GM18858 (cell line): ENCODE data around the gene CDKN1C.

ENCODE experiments used
- ATAC-seq: cut with Tn5 transposase; IDR thresholded peaks from one replicate; pipeline ENCODE4 v1.9.1; 2021; ENCODE audit not compliant: unreplicated experiment

The CDKN1C gene

DNA sequence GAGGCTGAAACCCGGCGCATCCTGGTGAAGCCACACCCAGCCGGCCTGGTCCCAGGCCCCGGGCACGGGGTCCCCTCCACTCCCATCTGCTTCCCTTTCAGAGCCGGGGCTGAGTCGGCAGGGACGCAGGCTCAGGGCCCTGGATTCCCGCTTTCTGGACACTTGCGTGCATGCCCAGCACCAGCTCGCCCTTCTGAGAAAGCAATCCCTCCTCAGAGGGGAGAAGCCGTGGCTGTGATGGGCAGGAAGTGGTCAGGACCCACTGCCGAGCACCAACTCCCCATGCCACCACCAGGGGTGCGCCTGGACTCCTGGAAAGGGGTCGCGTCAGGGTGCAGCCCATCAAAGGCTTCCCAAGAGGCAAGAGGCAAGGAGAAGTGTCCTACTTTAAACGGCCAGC, 15.1 kb downstream of the CDKN1C start:
- ATAC-seq = no peak

DNA sequence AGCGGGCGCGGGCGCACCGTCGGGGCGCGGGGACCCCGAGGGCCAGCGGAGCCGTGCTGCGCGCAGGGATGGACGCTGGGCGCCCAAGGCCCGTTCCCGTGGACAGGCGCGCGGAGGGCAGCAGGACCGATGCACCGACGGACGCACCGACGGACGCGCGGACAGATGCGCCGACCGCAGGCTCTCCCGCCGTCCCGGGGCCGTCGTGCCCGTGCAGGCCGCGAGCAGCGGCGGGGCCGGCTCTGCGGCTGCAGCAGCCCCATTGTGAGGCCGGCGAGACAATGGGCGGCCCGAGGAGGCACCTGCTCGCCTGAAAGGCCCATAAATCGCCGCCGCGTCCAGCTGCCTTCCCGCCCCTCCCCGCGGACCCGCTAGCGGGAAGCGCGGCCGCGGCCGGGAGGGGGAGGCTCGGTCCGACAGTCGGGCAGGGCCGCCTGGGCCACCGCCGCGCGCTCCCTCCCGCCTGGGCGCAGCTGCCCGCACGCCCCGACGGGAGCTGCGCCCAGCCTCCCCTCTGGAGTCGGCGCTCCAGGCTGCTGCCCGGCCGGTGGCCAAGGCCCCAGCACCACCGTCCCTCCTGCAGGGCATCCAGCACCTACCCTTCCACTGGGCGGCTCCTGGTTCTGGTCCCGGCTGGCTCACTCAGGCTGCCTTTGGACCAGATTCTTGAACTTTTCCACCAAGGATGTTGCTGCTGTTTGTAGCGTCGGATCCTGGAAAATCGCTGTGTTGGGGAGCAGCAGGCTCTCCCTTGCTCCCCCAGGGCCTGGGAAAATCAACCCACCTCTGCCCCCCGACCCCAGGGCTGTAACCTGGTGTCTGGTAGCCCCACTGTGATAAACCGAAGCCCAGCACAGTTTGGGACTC, 15.8 kb downstream of the CDKN1C start:
- ATAC-seq = no peak

DNA sequence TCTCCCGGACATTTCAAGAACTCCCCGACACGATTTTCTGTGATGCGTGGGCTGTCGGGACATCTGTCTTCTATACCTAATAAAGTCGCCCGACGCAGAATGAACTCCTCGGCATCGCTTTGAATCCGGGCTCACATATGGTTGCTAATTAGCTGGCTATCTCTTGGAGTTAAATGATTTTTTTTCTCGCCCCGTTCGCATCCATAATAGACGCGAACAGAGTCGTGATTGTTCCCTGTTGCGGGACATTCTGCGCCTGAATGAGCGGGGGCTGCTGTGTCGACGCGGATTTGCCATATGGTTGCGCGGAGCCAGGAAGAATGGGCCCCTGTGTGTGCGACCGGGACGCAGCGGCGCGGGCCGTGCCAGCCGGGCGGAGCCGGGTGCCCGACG, 16.4 kb downstream of the CDKN1C start:
- no peak for ATAC-seq

DNA sequence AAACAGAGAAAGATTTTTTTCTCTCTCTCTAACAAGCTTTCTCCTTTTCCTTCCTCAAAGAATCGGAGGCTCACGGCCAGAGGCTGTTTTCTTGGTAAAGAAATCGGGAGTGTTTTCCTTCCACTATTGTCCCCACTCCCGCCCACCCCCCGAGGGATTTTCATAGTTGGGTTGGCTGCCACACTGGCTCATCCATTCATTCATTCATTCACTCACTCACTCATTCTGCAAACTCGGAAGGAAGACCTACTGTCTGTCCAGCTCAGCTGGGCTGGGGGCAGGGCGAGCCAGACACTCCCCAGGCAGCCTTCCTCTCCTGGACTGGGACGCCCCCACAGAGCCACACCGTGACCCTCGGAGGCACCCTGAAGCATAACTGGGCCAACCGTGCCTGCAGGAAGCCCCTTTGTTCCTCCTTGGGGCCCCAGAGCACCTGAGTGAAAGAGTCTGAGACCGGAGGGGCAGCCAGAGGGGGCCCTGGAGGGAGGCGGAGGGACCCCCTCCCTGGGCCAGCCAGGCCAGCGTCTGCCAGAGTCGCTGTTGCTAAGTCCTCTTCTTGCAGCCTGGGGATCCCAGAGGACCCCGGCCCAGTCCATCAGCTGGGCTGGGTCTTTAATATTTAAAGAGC, 17.0 kb downstream of the CDKN1C start:
- no peak for ATAC-seq

DNA sequence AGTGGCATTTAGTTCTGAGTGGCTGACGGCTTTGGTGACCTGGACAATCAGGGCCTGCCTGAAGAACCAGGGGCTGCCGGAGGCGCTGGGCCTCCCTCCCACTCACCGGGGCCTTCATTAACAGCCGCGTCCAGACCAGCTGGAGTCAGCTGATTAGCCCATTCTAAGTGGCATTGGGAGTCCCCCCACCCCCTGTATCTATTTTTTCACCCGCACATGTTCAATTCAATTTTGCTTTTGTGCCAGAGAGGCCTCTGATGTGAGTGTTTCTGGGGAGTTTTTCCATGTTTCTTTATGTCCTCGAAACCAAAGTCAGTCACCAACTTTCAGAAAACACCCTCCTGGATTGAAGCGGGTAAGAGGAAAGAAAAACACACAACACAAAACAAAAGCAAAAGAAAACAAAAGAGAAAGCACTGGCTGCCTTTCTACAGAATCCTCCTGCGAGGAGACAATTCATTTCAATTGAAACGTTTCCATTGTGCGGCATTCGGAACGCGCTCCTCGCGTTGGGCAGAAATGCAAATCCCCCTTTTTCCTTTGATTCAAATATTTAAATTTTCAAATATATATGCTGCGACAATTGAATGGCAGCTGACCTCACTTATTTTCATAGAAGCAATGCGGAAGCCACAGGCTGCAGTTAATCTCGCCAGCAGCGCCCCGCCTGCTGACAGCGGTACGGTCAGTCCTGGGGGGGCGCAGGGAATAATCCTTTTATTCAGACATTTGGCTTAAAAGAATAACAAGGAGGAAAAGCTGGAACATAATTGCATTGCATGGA, 17.7 kb downstream of the CDKN1C start:
- ATAC-seq = no peak

DNA sequence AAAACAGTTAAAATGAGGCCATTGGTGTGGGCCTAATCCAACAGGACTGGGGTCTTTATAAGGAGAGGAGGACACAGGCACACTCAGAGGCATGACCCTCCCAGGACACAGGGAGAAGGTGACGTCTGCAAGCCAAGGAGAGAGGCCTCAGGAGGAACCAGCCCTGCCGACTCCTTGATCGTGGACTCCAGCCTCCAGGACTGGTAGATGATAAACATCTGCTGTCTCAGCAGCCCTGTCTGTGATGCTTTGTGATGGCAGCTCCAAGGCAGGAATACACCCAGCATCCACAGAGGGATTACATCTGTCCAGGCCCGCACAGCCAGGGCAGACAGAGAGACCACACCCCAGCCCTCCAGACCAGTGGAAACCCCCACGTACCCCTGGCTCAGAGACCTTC, 18.4 kb downstream of the CDKN1C start:
- no peak for ATAC-seq

DNA sequence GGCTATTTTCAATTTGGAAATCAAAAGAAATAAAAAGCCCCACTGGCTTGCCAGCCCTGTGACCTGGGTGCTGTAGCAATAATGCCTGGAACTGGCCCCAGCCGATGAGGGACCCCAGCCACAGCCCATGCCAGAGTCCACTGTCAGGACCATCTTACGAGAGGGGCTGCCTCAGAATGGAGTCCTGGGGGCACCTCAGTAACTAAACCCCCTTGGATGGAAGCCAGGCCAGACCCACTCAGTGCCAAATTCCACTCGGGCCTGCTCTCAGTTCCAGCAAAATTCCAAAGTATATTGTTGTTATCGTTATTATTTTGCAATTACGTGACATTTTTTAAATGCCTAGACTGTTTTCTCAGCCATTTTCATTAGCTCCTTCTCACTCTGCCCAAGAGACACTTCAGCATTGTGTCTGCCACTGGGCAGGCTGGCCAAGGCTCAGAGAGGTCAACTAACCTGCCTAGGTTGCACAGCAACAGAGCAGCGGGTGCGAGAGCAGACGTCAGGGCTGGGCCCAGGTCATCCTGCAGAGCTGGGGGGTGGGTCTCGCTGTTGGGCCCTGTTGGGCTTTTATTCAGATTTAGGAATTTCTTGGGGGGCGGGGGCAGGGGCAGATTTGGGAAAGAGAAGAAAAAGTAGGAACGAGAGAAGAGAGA, 19.5 kb downstream of the CDKN1C start:
- no peak for ATAC-seq

DNA sequence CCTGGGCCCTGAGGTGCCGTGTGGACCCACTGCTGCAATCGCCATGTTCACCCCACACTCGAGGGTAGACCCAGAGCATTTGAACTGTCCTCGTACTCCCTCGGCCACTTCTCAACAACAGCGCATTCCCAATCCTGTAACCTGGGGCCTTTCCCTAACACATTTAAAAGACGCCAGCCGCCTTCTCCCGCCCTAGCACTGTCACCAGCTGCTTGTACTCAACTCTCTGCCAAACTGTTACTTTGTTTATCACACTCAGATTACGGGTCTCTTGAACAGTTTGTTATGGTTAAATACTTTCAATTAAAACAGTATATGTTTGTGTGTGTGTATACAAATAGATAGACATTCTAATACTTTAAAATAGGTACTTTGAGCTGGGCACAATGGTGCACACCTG, 20.7 kb downstream of the CDKN1C start:
- ATAC-seq = no peak

DNA sequence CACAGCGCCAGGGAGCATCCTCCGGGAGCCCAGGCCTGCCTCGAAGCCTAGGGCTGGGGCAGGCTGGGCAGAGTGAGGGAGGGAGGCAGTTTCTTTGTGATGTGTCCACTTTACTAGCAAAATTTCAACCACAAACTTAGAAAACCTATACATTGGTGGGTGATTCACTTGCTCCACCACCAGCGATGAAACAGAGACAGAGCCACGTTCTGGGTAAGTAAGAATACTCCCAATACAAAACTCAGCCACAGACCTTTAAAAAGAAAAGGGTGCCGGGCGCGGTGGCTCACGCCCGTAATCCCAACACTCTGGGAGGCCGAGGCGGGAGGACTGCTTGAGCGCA, 22.3 kb downstream of the CDKN1C start:
- no peak for ATAC-seq

DNA sequence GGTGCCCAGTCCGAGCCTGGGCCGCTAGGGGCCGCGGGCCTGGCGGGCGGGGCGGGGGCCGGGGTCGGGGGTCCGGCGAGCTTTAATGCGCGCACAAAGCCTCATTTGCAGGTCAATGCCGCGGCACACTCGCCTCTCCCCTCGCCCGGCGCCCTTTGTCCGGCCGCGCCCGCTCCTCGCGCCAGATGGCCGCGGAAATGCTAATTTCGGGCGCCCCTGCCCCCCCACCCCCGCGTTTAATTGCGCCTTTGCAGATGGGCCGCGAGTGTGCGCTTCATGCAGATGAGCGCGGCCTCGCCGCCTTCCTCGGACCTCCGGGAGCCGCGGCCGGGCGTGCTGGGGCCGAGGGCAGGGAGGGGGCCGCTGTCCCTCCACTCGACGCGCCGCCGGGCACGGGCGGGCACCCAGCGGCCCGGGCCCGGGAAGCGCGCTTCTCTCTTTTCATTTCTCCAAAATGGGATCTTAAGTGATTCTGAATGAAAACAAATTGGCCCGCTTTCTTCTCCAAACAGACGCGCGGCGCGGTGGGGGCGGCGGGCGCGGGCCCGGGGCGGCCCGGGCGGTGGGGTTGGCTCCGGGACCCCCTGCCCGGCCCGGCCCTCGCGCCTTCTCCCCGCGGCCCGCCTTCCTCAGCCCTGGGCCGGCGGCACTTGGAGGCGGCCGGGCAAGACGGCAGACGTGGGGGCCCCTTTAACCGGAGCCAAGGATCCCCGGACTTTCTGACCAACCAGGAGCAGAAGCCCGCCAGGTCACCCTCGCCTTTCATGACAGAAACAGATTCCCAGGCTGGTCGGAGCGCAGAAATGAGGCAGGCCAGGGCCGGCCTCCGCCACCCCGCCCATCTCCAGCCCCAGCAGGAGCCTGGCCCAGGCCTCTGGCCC, 22.9 kb downstream of the CDKN1C start:
- ATAC-seq = no peak

DNA sequence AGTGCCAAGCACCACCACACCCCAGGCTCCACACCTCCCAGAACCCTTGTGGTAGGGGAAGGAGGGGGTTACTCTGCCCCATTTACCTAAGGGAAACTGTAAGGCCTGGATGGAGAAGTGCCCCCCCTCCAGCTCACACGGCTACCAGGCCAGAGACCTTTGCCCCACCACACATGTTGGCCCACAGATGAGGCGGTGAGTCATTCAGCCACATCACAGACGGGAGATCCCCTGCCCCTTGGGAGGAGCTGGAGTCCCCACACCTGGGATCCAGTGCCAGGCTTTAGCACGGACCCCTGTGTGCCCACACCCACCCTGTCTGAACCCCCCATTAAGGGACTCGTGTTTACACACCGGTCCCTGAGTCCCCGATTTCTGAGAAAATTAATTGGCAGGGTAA, 24.9 kb downstream of the CDKN1C start:
- no peak for ATAC-seq

DNA sequence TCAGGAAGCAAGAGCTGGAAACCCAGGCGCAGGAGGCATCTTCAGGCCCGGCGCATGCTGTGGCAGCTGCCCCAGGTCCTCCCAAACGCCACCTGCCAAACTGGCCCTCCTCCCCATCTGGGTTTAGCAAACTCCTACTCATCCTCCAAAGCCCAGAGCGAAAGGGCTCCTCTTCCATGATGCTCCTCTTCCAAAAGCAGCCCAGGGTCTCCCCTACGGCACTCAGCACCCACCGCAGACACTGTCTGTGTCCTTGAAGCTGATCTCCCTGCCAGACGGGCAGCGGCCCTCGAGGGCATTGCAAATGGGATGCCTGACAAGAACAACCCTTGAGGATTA, 25.9 kb downstream of the CDKN1C start:
- no peak for ATAC-seq

DNA sequence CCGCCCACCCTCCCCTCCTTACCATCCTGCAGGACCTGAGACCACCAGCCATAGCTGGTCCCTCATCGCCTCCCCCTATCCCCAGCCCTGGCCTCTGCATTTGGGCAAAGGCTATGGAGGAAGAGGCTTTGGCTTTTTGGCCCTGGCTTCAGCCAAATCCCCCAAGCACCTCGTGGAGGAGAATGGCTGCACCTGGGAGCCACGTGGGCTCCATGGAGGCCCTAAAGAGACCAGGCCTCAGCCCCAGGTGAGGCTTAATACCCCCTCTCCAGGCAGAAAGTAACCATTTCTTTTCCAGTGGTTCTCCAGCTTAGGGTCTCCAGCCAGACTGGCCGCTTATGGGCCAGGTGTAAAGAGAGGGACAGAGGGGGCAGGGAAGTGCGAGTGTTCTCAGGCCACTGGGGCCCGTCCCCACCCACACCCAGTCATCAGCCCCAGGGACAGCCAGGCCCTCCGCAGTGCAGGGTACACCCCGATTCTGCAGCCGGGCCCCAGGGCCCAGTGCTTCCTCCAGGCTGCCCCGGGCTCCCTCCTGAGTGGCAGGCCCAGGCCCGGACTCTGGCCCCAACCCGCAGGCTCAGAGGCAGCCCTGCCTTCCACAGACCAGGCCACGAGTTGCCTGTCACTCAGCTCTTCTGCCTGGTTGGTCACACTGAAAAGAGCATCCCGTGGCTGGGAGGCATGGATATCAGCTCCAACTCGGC, 26.4 kb downstream of the CDKN1C start:
- no peak for ATAC-seq

DNA sequence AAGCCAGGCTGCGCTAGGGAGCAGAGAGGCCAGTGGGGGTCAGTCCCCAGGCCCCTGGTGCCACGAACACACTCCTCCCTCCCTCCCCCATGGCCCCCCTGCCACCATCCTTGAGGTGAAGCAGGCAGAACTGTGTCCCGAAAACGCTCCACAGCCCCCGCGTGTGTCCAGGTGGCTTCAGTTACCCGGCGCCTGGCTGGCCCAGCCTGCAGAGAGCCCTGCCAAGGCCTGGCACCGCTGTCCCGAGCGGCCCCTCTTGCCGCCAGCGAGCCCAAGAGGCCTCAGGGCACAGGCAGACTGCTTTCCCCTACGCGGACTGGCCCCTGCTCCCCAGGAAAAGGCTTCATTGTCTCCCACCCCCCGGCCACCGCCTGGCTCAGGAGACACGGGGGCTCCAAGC, 27.7 kb downstream of the CDKN1C start:
- no peak for ATAC-seq

DNA sequence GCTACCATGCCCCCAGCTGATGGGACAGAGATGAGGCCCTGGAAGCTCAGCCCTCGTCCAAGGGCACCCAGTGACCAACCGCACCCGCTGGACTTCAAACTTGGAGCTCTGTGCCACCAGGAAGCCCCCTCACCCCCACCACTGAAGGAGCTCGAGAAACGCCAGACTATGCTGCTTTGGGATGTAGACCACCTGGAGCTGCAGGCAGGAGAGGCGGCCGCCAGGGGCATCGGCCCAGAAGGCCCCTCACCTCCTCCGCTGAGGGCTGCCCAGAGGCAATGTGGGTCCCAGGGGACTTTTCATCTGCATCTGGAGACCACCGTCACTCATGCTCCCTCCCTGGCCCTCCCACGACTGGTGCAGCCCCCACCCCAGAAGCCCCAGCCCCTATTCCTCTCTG, 28.3 kb downstream of the CDKN1C start:
- ATAC-seq = no peak

DNA sequence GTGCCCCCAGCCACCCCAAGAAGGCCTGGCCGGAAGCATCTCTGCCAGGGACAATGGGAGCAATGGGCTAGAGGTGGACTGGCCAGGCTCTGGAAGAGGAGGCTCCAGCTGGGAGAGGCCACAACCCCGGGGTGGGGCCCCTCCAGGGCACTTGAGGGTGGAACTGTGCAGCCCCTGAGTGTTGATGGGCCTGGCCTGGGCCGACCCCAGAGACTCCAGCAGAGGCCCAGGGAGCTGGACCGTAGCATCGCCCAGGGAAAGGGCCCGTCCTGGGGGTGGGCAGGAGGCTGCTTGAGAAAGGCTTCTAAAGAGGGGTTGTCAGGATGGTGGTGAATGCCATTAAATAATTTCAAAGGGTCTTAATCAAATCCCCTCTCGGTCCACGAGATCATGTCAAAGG, 30.4 kb downstream of the CDKN1C start:
- ATAC-seq = no peak

DNA sequence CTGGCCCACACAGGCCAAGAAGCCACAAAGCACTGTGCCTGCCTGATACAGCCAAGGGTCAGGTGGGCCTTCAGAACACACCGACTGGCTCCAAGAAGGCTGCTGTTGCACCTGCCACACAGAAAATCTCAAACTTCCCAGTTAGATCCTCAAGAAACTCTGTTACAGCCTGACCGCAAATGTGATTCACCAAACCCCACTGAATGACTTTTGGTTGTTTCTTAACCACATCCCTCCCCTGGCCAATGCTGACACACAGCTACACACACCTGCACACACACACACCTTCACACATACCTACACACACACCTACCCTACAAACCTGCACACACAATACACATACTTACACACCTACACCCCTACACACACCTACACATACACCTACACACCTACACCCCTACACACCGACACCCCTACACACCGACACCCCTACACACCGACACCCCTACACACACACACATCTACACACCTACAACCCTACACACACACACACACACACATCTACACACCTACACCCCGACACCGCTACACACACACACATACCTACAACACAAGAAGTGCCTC, 31.5 kb downstream of the CDKN1C start:
- no peak for ATAC-seq

DNA sequence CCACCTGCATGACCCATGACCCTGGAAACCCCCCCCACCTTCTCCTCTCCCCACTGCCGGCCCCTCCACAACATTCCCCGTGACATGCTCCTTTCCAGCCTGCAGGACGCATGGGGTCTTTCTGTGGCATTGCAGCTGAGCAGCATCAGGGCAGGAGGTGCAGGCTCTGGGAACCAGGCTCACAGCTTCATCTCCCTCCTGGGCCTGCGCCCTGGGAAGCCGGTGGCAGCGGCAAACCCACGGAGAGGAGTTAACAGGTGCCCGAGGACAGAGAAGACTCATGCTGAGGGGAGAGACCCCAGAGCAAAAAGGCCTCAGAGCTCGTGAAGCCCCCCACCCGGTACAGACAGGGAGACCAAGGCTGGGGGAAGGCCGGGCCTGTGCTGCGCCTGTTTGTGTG, 32.2 kb downstream of the CDKN1C start:
- no peak for ATAC-seq

DNA sequence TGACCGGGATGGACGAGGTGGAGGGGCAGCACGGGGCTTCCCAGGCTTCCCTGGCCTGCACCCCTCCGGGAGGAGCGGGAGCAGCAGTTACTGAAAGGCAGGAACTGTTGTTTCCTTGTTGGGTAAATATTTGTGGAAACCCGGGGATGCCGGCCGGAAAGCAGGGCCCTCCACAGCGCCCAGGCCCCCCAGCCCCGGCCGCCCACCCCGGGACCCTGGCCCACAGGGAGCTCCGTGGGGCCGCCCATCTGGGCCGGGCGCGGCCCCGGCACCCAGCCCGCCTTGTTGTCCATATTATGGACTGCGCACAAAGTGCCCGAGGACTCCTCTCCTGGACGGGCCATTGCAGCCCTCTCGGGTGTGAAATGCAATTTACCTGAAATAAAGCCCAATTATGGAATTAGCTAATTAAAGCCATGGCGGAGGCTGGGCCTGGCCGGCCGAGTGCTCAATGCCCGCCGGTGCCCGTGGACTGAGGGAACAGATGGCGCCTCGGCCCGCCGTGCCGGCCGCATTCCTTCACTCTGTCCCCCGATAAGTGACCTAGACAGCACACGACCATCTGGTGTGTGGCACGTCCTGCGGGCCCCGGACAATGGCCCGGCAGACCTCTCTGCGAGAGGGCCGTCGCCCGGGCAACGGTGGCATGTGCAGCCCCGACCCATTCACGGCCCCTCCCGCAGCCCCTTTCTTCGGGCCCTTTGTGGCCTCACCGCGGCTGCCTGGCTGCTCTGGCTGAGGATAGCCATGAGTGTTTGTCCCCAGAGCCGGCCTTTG, 35.4 kb downstream of the CDKN1C start:
- ATAC-seq = no peak
